DOHH2 (cell line): Measurements from ENCODE around the gene GFI1B.

Source experiments
- EZH2phosphoT487 ChIP-seq: fragments of 200-600 bp; sonication (generic); IDR thresholded peaks from 2 replicates; pipeline ENCODE4 v1.6.1; 2017; ENCODE audit warnings: borderline replicate concordance, mild to moderate bottlenecking, antibody characterized with exemption, low read length, moderate library complexity, mixed read lengths
- TF ChIP-seq, protein P1 (sequence below): fragments of 200-600 bp; sonication (generic); IDR thresholded peaks from one replicate; pipeline ENCODE4 v1.5.1; 2014; ENCODE audit warnings: antibody characterized with exemption, mild to moderate bottlenecking, low read depth, low read length; ENCODE audit not compliant: poor library complexity, severe bottlenecking

DNA sequence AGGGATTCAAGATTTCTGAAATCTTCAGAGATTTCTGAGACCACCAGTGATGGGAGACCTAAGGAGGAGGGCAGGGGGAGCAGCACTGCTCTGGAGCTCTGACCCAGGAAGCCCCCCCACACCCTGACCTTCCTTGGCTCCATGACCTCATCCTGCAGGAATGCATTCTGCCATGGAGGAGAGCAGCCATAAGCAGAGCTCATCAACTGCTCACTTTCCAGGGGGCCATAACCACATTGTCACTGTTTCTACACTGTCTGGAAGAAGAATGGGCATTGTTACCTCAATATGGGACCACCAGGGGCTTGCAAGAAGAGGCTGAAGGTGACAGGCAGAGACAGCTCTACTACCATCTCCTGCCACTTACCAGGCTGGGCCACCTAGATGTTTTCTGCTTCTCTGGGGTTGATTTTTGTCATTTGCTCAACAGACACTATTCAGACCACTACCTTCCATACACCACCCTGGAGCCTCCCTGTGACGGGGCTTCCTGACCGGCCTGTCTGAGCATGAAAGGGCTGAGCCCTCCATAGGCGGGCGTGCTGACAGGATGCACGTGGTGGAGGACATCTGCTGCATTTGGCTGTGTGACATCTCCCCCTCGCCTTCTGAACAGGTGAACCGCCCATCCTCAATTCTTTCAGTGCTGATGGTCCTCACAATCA is 31.7 kb upstream of the GFI1B start:
- TF ChIP-seq, protein P1, sequence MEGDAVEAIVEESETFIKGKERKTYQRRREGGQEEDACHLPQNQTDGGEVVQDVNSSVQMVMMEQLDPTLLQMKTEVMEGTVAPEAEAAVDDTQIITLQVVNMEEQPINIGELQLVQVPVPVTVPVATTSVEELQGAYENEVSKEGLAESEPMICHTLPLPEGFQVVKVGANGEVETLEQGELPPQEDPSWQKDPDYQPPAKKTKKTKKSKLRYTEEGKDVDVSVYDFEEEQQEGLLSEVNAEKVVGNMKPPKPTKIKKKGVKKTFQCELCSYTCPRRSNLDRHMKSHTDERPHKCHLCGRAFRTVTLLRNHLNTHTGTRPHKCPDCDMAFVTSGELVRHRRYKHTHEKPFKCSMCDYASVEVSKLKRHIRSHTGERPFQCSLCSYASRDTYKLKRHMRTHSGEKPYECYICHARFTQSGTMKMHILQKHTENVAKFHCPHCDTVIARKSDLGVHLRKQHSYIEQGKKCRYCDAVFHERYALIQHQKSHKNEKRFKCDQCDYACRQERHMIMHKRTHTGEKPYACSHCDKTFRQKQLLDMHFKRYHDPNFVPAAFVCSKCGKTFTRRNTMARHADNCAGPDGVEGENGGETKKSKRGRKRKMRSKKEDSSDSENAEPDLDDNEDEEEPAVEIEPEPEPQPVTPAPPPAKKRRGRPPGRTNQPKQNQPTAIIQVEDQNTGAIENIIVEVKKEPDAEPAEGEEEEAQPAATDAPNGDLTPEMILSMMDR: no peak
- no peak for TF ChIP-seq EZH2phosphoT487
